ENCODE data around the gene ZNF736. TPM values are rescaled to one million over a fixed set of nuclear protein-coding genes. Genes with fewer than 3 reads are reported as not detected.

ZNF736 gene
- total and polyA plus RNA-seq, 4 donors: 1.1 to 9.5 (median 5.3) TPM

DNA sequence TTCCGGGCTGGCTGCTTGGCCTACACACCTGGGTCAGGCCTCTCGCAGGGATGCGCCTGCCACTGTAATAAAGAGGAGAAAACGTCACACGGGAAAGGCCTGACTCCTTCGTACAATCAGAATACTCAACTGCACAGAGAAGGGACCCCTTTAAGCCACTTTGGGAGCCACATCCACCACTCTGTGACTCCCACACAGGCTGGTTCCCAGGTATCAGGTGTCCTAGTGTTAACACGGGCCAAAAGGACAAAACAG lies 5.8 kb upstream of the ZNF736 start:
- Histone ChIP-seq H3K9me3 (ENCODE audit: control insufficient read depth in 4 of 4, low read length in 3 of 4) (no peaks in the 10 kb centered on the region), H3K4me1 (ENCODE audit: control insufficient read depth in 4 of 4, insufficient read depth in 4 of 4, low read length in 3 of 4) (peaks cover 0 to 11% (median 4%) of the 10 kb centered on the region in 4 donors), H3K36me3 (ENCODE audit: control insufficient read depth in 4 of 4, insufficient read depth in 3 of 4, low read depth in 1 of 4, low read length in 3 of 4) (no peaks in the 10 kb centered on the region), H3K4me3 (ENCODE audit: low read depth in 1 of 3, low read length in 3 of 3) (peak overlapping the region in 2 of 3 donors; percentile 60 to 96), H3K27ac (ENCODE audit: low read depth in 1 of 2, low read length in 2 of 2) (peak overlapping the region in 1 of 2 donors; percentile 88), H3K27me3 (ENCODE audit: control insufficient read depth in 4 of 4, insufficient read depth in 4 of 4, low read length in 3 of 4) (no peaks in the 10 kb centered on the region), H3K9ac (ENCODE audit: low read depth in 1 of 2, low read length in 2 of 2) (peak overlapping the region; percentile 31 to 61)
- DNase-seq (ENCODE audit: low spot score): no peak
- WGBS: 46% methylated on average over 7 of the region's 7 CpGs
- TF ChIP-seq, protein P1, sequence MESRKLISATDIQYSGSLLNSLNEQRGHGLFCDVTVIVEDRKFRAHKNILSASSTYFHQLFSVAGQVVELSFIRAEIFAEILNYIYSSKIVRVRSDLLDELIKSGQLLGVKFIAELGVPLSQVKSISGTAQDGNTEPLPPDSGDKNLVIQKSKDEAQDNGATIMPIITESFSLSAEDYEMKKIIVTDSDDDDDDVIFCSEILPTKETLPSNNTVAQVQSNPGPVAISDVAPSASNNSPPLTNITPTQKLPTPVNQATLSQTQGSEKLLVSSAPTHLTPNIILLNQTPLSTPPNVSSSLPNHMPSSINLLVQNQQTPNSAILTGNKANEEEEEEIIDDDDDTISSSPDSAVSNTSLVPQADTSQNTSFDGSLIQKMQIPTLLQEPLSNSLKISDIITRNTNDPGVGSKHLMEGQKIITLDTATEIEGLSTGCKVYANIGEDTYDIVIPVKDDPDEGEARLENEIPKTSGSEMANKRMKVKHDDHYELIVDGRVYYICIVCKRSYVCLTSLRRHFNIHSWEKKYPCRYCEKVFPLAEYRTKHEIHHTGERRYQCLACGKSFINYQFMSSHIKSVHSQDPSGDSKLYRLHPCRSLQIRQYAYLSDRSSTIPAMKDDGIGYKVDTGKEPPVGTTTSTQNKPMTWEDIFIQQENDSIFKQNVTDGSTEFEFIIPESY (IDR thresholded peaks at IDR 0.05): no peak
- TF ChIP-seq, protein P2, sequence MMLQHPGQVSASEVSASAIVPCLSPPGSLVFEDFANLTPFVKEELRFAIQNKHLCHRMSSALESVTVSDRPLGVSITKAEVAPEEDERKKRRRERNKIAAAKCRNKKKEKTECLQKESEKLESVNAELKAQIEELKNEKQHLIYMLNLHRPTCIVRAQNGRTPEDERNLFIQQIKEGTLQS (IDR thresholded peaks at IDR 0.05): no peak
- no peak for TF ChIP-seq JUND (IDR thresholded peaks at IDR 0.05)
- no peak for TF ChIP-seq SP1 (IDR thresholded peaks at IDR 0.05)
- TF ChIP-seq FOXA2 (IDR thresholded peaks at IDR 0.05): no peak
- TF ChIP-seq EGR1 (IDR thresholded peaks at IDR 0.05; ENCODE audit: low read depth in 2 of 2): no peak
- no peak for TF ChIP-seq HNF4G (IDR thresholded peaks at IDR 0.05)
- no peak for TF ChIP-seq RAD21 (IDR thresholded peaks at IDR 0.05)
- TF ChIP-seq NR2F2 (IDR thresholded peaks at IDR 0.05): no peak
- no peak for TF ChIP-seq RXRA (IDR thresholded peaks at IDR 0.05)
- no peak for TF ChIP-seq GABPA (IDR thresholded peaks at IDR 0.05 in 1 of 2, conservative IDR thresholded peaks at IDR 0.05 in 1 of 2)

DNA sequence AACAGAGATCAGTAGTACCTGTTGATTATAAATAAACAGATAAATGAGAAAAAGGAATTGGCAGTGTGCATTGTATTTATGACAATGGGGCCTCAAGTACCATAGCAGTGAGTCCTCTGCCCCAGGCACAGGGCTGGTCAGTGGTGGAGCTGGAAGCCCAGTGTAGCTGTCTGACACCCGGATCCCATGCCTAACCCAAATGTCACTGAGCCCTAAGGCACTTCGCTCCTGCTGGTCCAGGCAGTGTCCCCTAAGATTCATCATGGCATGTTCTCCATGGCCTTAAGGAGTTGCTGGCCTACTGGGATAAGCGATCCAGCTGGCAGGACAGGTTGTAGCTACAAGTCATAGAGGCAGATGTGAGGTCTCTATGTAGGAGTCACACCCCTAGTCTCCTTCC lies 3.3 kb upstream of the ZNF736 start:
- Histone ChIP-seq H3K36me3 (ENCODE audit: control insufficient read depth in 4 of 4, insufficient read depth in 3 of 4, low read depth in 1 of 4, low read length in 3 of 4) (no peaks in the 10 kb centered on the region), H3K27me3 (ENCODE audit: control insufficient read depth in 4 of 4, insufficient read depth in 4 of 4, low read length in 3 of 4) (no peaks in the 10 kb centered on the region), H3K4me1 (ENCODE audit: control insufficient read depth in 4 of 4, insufficient read depth in 4 of 4, low read length in 3 of 4) (peaks cover 0 to 14% (median 7%) of the 10 kb centered on the region in 4 donors), H3K27ac (ENCODE audit: low read depth in 1 of 2, low read length in 2 of 2) (no peak overlapping the region), H3K9ac (ENCODE audit: low read depth in 1 of 2, low read length in 2 of 2) (no peak overlapping the region), H3K9me3 (ENCODE audit: control insufficient read depth in 4 of 4, low read length in 3 of 4) (no peaks in the 10 kb centered on the region), H3K4me3 (ENCODE audit: low read depth in 1 of 3, low read length in 3 of 3) (no peak overlapping the region)
- no peak for DNase-seq (ENCODE audit: low spot score)
- WGBS: 83% methylated on average over 3 of the region's 3 CpGs
- TF ChIP-seq, protein P1 (IDR thresholded peaks at IDR 0.05): no peak
- TF ChIP-seq HNF4A (conservative IDR thresholded peaks at IDR 0.05) (no peak), RAD21 (IDR thresholded peaks at IDR 0.05) (no peak), JUND (IDR thresholded peaks at IDR 0.05) (no peak), FOXA2 (IDR thresholded peaks at IDR 0.05) (no peak), FOXA1 (IDR thresholded peaks at IDR 0.05) (no peak), TAF1 (conservative IDR thresholded peaks at IDR 0.05) (no peak), NR2F2 (IDR thresholded peaks at IDR 0.05) (no peak)
- TF ChIP-seq, protein P3, sequence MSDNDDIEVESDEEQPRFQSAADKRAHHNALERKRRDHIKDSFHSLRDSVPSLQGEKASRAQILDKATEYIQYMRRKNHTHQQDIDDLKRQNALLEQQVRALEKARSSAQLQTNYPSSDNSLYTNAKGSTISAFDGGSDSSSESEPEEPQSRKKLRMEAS (IDR thresholded peaks at IDR 0.05): no peak

DNA sequence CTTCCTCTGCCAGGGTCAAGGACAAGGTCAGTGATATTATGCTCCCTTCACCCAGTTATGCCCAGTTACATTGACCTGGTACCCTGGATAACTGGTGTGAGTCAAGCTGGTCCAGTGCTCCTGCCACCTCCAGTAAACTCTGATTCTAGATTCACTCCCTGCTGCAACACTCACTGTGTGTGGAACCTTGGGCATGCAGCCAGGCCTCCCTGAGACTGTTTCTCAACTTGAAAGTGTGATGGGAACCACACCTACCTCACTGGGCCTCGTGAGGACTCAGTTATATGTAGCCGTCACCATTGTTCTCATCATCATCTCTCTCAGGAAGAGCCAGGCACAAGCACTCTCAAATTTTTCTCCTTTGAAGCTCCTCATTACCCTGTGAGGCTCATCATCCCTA lies 935 bp upstream of the ZNF736 start:
- WGBS: 86% methylated on average over 2 of the region's 2 CpGs
- Histone ChIP-seq H3K36me3 (ENCODE audit: control insufficient read depth in 4 of 4, insufficient read depth in 3 of 4, low read depth in 1 of 4, low read length in 3 of 4) (peaks cover 0 to 3% (median 0%) of the 10 kb centered on the region in 4 donors), H3K4me3 (ENCODE audit: low read depth in 1 of 3, low read length in 3 of 3) (no peak overlapping the region), H3K27me3 (ENCODE audit: control insufficient read depth in 4 of 4, insufficient read depth in 4 of 4, low read length in 3 of 4) (no peaks in the 10 kb centered on the region), H3K27ac (ENCODE audit: low read depth in 1 of 2, low read length in 2 of 2) (no peak overlapping the region), H3K4me1 (ENCODE audit: control insufficient read depth in 4 of 4, insufficient read depth in 4 of 4, low read length in 3 of 4) (peaks cover 0 to 9% (median 3%) of the 10 kb centered on the region in 4 donors), H3K9me3 (ENCODE audit: control insufficient read depth in 4 of 4, low read length in 3 of 4) (no peaks in the 10 kb centered on the region), H3K9ac (ENCODE audit: low read depth in 1 of 2, low read length in 2 of 2) (no peak overlapping the region)
- DNase-seq (ENCODE audit: low spot score): no peak
- TF ChIP-seq SP1 (IDR thresholded peaks at IDR 0.05) (no peak), RXRA (IDR thresholded peaks at IDR 0.05) (no peak), GABPA (IDR thresholded peaks at IDR 0.05 in 1 of 2, conservative IDR thresholded peaks at IDR 0.05 in 1 of 2) (no peak), EGR1 (IDR thresholded peaks at IDR 0.05; ENCODE audit: low read depth in 2 of 2) (no peak), HNF4A (conservative IDR thresholded peaks at IDR 0.05) (no peak)
- TF ChIP-seq, protein P1 (IDR thresholded peaks at IDR 0.05): no peak
- TF ChIP-seq, protein P2 (IDR thresholded peaks at IDR 0.05): no peak
